ENCODE data around the gene PEBP1. TPM values are rescaled to one million over a fixed set of nuclear protein-coding genes. Genes with fewer than 3 reads are reported as not detected.

PEBP1 gene
- polyA plus RNA-seq, 1 donor from 2014 or later: 702 TPM

- Histone ChIP-seq H3K4me3 (ENCODE audit: low read length) (peak overlapping the region; percentile 89), H3K27ac (ENCODE audit: low read length) (no peak overlapping the region), H3K27me3 (ENCODE audit: insufficient read depth, low read depth, low read length) (peaks cover 18% of the 10 kb centered on the region), H4K20me1 (ENCODE audit: insufficient read depth) (no peaks in the 10 kb centered on the region), H3K79me2 (replicated peaks; ENCODE audit: insufficient read depth, low read length) (no peaks in the 10 kb centered on the region), H3K4me2 (ENCODE audit: low read length) (peak overlapping the region; percentile 88), H3K9me2 (ENCODE audit: insufficient read depth, low read length) (no peaks in the 10 kb centered on the region), H3K9ac (ENCODE audit: low read length) (peak overlapping the region; percentile 60), H3K9me3 (ENCODE audit: low read length) (no peaks in the 10 kb centered on the region), H3F3A (ENCODE audit: insufficient read depth, low read length, poor library complexity, severe bottlenecking) (no peaks in the 10 kb centered on the region), H3K36me3 (ENCODE audit: insufficient read depth, low read length) (no peaks in the 10 kb centered on the region), H2AFZ (ENCODE audit: low read depth, low read length) (no peak overlapping the region)
- TF ChIP-seq, protein P1, sequence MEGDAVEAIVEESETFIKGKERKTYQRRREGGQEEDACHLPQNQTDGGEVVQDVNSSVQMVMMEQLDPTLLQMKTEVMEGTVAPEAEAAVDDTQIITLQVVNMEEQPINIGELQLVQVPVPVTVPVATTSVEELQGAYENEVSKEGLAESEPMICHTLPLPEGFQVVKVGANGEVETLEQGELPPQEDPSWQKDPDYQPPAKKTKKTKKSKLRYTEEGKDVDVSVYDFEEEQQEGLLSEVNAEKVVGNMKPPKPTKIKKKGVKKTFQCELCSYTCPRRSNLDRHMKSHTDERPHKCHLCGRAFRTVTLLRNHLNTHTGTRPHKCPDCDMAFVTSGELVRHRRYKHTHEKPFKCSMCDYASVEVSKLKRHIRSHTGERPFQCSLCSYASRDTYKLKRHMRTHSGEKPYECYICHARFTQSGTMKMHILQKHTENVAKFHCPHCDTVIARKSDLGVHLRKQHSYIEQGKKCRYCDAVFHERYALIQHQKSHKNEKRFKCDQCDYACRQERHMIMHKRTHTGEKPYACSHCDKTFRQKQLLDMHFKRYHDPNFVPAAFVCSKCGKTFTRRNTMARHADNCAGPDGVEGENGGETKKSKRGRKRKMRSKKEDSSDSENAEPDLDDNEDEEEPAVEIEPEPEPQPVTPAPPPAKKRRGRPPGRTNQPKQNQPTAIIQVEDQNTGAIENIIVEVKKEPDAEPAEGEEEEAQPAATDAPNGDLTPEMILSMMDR (IDR thresholded peaks at IDR 0.05; ENCODE audit: poor library complexity, severe bottlenecking): no peak
- TF ChIP-seq EP300 (conservative IDR thresholded peaks at IDR 0.05; ENCODE audit: poor library complexity, severe bottlenecking) (no peak), RAD21 (conservative IDR thresholded peaks at IDR 0.05) (no peak), POLR2AphosphoS5 (IDR thresholded peaks at IDR 0.05) (no peak), MXI1 (conservative IDR thresholded peaks at IDR 0.05; ENCODE audit: poor library complexity, severe bottlenecking) (no peak), SMC3 (conservative IDR thresholded peaks at IDR 0.05; ENCODE audit: poor library complexity) (no peak), TAF1 (IDR thresholded peaks at IDR 0.05; ENCODE audit: low read depth) (no peak), REST (IDR thresholded peaks at IDR 0.05; ENCODE audit: borderline replicate concordance) (no peak), EZH2 (IDR thresholded peaks at IDR 0.05; ENCODE audit: borderline replicate concordance, insufficient read depth, low read length, poor library complexity, severe bottlenecking) (no peak)
These were observed 32.7 kb upstream of the PEBP1 start for GRCh38 chr12:118103201-118103600.

- Histone ChIP-seq H3K9ac (ENCODE audit: low read length) (peak within 1 kb of the TSS; percentile 60), H3K4me3 (ENCODE audit: low read length) (peak within 1 kb of the TSS; percentile 89), H3K27ac (ENCODE audit: low read length) (no peak within 1 kb of the TSS), H3K9me3 (ENCODE audit: low read length) (no peaks in the 10 kb centered on the region), H3K79me2 (replicated peaks; ENCODE audit: insufficient read depth, low read length) (no peaks in the 10 kb centered on the region), H3K36me3 (ENCODE audit: insufficient read depth, low read length) (no peaks in the 10 kb centered on the region), H4K20me1 (ENCODE audit: insufficient read depth) (no peaks in the 10 kb centered on the region), H2AFZ (ENCODE audit: low read depth, low read length) (no peak within 1 kb of the TSS), H3K27me3 (ENCODE audit: insufficient read depth, low read depth, low read length) (peaks cover 18% of the 10 kb centered on the region), H3F3A (ENCODE audit: insufficient read depth, low read length, poor library complexity, severe bottlenecking) (no peaks in the 10 kb centered on the region), H3K9me2 (ENCODE audit: insufficient read depth, low read length) (no peaks in the 10 kb centered on the region), H3K4me2 (ENCODE audit: low read length) (peak within 1 kb of the TSS; percentile 88)
- TF ChIP-seq POLR2AphosphoS5 (IDR thresholded peaks at IDR 0.05) (peak; percentile 5), SMC3 (conservative IDR thresholded peaks at IDR 0.05; ENCODE audit: poor library complexity) (no peak)
These were observed 32.1 kb upstream of the PEBP1 start, which contains the start of gene VSIG10 for GRCh38 chr12:118103601-118104382. VSIG10 (minus strand) TSS chr12:118104011; CDS start chr12:118103671, 340 bp downstream.
